Stomach (tissue), 4 donors: ENCODE data around the gene CRIM1.

Experiments used
- CTCF ChIP-seq, 7 experiments: fragments of 450-650 bp in 4 of 7; fragments of 200-600 bp in 3 of 7; sonication (generic) in 3 of 7; IDR thresholded peaks; one replicate each; pipeline ENCODE4 v1.5.1; 2016 to 2019; ENCODE audit warnings: antibody characterized with exemption in 7 of 7, control low read depth in 2 of 7, mild to moderate bottlenecking in 1 of 7
- EP300 ChIP-seq: sonication (generic); formaldehyde crosslinking; IDR thresholded peaks from one replicate; pipeline ENCODE4 v1.6.1; 2017; ENCODE audit warnings: antibody characterized with exemption
- POLR2A ChIP-seq, 4 donors: fragments of 450-650 bp; IDR thresholded peaks; one replicate each; pipeline ENCODE4 v1.6.1; 2016; ENCODE audit warnings: antibody characterized with exemption in 4 of 4, control low read depth in 2 of 4, mild to moderate bottlenecking in 1 of 4, moderate library complexity in 1 of 4
- POLR2AphosphoS5 ChIP-seq, 3 donors: sonication (generic); formaldehyde crosslinking; IDR thresholded peaks; one replicate each; pipeline ENCODE4 v1.6.1; 2016; ENCODE audit warnings: antibody characterized with exemption in 3 of 3

- TF ChIP-seq CTCF (IDR thresholded peaks at IDR 0.05) (no peak), POLR2A (IDR thresholded peaks at IDR 0.05) (no peak), POLR2AphosphoS5 (IDR thresholded peaks at IDR 0.05) (peak in 1 of 3 donors; percentile 44), EP300 (no peak)
These were observed 33.5 kb downstream of the CRIM1 start for GRCh38 chr2:36389091-36389564.
